Endothelial cell of umbilical vein (primary cell): Measurements from ENCODE around the gene FAM174B. TPM values are rescaled to one million over a fixed set of nuclear protein-coding genes. Genes with fewer than 3 reads are reported as not detected.

Source experiments
- BruUV-seq: library from RNA; stranded (reverse); fragments of 400-500 nt; replicated peaks from 2 replicates; lab custom pipeline; 2021; lab: Mats Ljungman, UMichigan
- CTCF ChIA-PET: fragments of 300-600, 350-600 bp; sonication (Branson Sonifier 250); formaldehyde crosslinking; loops from one replicate; lab custom pipeline; 2021; ENCODE audit warnings: antibody characterized with exemption, inconsistent platforms; lab: Charles Lee
- POLR2A ChIA-PET: fragments of 300-600, 350-600 bp; sonication (Branson Sonifier 250); formaldehyde crosslinking; loops from one replicate; lab custom pipeline; 2021; ENCODE audit warnings: antibody characterized with exemption, inconsistent platforms; lab: Charles Lee
- DNase-seq: peaks from one replicate; pipeline ENCODE4 v3.0.0-alpha.2; 2011; ENCODE audit warnings: low read depth, low spot score
- FAIRE-seq: peaks from 2 replicates; lab custom pipeline; 2011; peaks lifted over from hg19 to GRCh38; lab: Jason Lieb, UNC
- H2AFZ ChIP-seq: 2 replicates; pipeline ENCODE4 v1.6.0; 2012; ENCODE audit warnings: low read depth, low read length, control low read depth, inconsistent platforms
- H3K27ac ChIP-seq: 2 replicates; pipeline ENCODE4 v1.5.1; 2011; ENCODE audit warnings: low read depth, mild to moderate bottlenecking, control low read depth, low read length, moderate library complexity; ENCODE audit not compliant: insufficient read depth
- H3K27me3 ChIP-seq, 2 experiments: 2 replicates each; pipeline versions ENCODE4 v1.6.0 to v1.6.1; 2011; ENCODE audit warnings: low read length in 2 of 2, mixed read lengths in 1 of 2; ENCODE audit not compliant: control insufficient read depth in 2 of 2, insufficient read depth in 2 of 2
- H3K36me3 ChIP-seq, 2 experiments: 2 replicates in 1 of 2; 3 replicates in 1 of 2; pipeline ENCODE4 v1.5.1; 2011; ENCODE audit warnings: low read length in 2 of 2, mild to moderate bottlenecking in 1 of 2, moderate library complexity in 1 of 2; ENCODE audit not compliant: control insufficient read depth in 2 of 2, insufficient read depth in 2 of 2; ENCODE audit errors: extremely low read depth in 1 of 2
- H3K4me1 ChIP-seq: 3 replicates; pipeline ENCODE4 v1.5.1; 2011; ENCODE audit warnings: mild to moderate bottlenecking, low read length; ENCODE audit not compliant: control insufficient read depth, insufficient read depth; ENCODE audit errors: extremely low read depth
- H3K4me2 ChIP-seq: 2 replicates; pipeline ENCODE4 v1.6.1; 2011; ENCODE audit warnings: low read length, control low read depth, mixed read lengths; ENCODE audit not compliant: insufficient read depth
- H3K4me3 ChIP-seq, 3 experiments: fragments of 200-600 bp in 1 of 3; sonication (generic), shearing (Covaris generic) in 1 of 3; replicated peaks in 1 of 3; 2 replicates each; pipeline ENCODE4 v1.5.1; 2011 to 2016; ENCODE audit warnings: control low read depth in 3 of 3, low read length in 3 of 3, mild to moderate bottlenecking in 2 of 3, inconsistent platforms in 1 of 3, low read depth in 1 of 3, moderate library complexity in 1 of 3; ENCODE audit not compliant: insufficient read depth in 1 of 3
- H3K79me2 ChIP-seq: 2 replicates; pipeline ENCODE4 v1.6.0; 2012; ENCODE audit warnings: low read length, inconsistent platforms; ENCODE audit not compliant: control insufficient read depth, insufficient read depth
- H3K9ac ChIP-seq: replicated peaks from 2 replicates; pipeline ENCODE3; 2011; ENCODE audit warnings: low read length, control low read depth; ENCODE audit not compliant: insufficient read depth; ENCODE audit errors: extremely low read depth
- H3K9me1 ChIP-seq: replicated peaks from 3 replicates; pipeline ENCODE4 v1.6.0; 2011; ENCODE audit warnings: mild to moderate bottlenecking, low read length; ENCODE audit not compliant: control insufficient read depth, insufficient read depth; ENCODE audit errors: extremely low read depth
- H3K9me3 ChIP-seq: replicated peaks from 2 replicates; pipeline ENCODE4 v1.5.1; 2012; ENCODE audit warnings: low read length, inconsistent platforms; ENCODE audit not compliant: control insufficient read depth, insufficient read depth
- H4K20me1 ChIP-seq: replicated peaks from 2 replicates; pipeline ENCODE3; 2011; ENCODE audit warnings: mild to moderate bottlenecking, low read length; ENCODE audit not compliant: control insufficient read depth, insufficient read depth; ENCODE audit errors: extremely low read depth
- EZH2 ChIP-seq: IDR thresholded peaks from 2 replicates; pipeline ENCODE4 v1.6.1; 2012; ENCODE audit warnings: borderline replicate concordance, low read depth, mild to moderate bottlenecking, moderate library complexity, low read length, inconsistent platforms; ENCODE audit not compliant: severe bottlenecking
- FOS ChIP-seq: IDR thresholded peaks from 2 replicates; pipeline ENCODE4 v1.6.1; 2011; ENCODE audit warnings: mild to moderate bottlenecking, low read length, moderate library complexity, borderline replicate concordance; ENCODE audit not compliant: insufficient read depth
- GATA2 ChIP-seq: IDR thresholded peaks from 2 replicates; pipeline ENCODE4 v1.7.0; 2011; ENCODE audit warnings: low read depth, mild to moderate bottlenecking, moderate library complexity, mixed read lengths, low read length; ENCODE audit not compliant: insufficient read length, insufficient read depth
- JUN ChIP-seq: IDR thresholded peaks from 2 replicates; pipeline ENCODE4 v1.6.1; 2011; ENCODE audit warnings: borderline replicate concordance, low read depth; ENCODE audit not compliant: insufficient read length, insufficient read depth
- MYC ChIP-seq: IDR thresholded peaks from one replicate; pipeline ENCODE4 v1.6.1; 2011; ENCODE audit warnings: mild to moderate bottlenecking, low read depth, low read length
- POLR2A ChIP-seq: IDR thresholded peaks from 2 replicates; pipeline ENCODE4 v1.6.1; 2012; ENCODE audit warnings: low read depth, mild to moderate bottlenecking, control low read depth, low read length
- POLR2AphosphoS5 ChIP-seq: IDR thresholded peaks from 2 replicates; pipeline ENCODE4 v1.6.1; 2012; ENCODE audit warnings: low read depth, mild to moderate bottlenecking, control low read depth, low read length, moderate library complexity; ENCODE audit not compliant: insufficient read depth
- dilution Hi-C: fragments of 300-500 bp; cut with MboI; formaldehyde crosslinking; loops from one replicate; pipeline ENCODE4 v1.15.0; 2019; ENCODE audit warnings: low sequenced_read_pairs; ENCODE audit not compliant: extremely low pct_ligation_motif_present
- intact Hi-C: fragments of 100-400 bp; cut with micrococcal nuclease; formaldehyde crosslinking; loops from one replicate; pipeline ENCODE4 v1.10.0; 2022
- polyA plus RNA-seq, 4 experiments: library from polyadenylated mRNA; depleted of rRNA in 3 of 4; stranded (reverse) in 3 of 4; unstranded in 1 of 4; fragments of >200 nt; gene quantifications; 2 replicates each; pipeline versions ENCODE4 v1.2.1 to v1.2.3, GENCODE V29; 2011 to 2012; ENCODE audit warnings: missing spikeins in 1 of 4
- total RNA-seq: library from RNA; stranded (reverse); gene quantifications from 2 replicates; pipeline ENCODE4 v1.2.3, GENCODE V29; 2021
- TF ChIP-seq, protein P1 (sequence below), 2 donors: IDR thresholded peaks; 1 replicate in 1 of 2; 2 replicates in 1 of 2; pipeline ENCODE4 v1.5.1; 2011; ENCODE audit warnings: low read length in 2 of 2, mild to moderate bottlenecking in 2 of 2, moderate library complexity in 2 of 2, control low read depth in 1 of 2, inconsistent platforms in 1 of 2, low read depth in 1 of 2; ENCODE audit not compliant: insufficient read depth in 1 of 2; ENCODE audit errors: extremely low read depth in 1 of 2
- TF ChIP-seq, protein P2 (sequence below): IDR thresholded peaks from 2 replicates; pipeline ENCODE4 v1.6.1; 2011; ENCODE audit not compliant: insufficient read depth, insufficient read length

Gene FAM174B
- total and polyA plus RNA-seq, 2 donors (not counting 3 experiments of a cell fraction or from before 2014, with no cell fraction given): 25.9 to 30.2 TPM

DNA sequence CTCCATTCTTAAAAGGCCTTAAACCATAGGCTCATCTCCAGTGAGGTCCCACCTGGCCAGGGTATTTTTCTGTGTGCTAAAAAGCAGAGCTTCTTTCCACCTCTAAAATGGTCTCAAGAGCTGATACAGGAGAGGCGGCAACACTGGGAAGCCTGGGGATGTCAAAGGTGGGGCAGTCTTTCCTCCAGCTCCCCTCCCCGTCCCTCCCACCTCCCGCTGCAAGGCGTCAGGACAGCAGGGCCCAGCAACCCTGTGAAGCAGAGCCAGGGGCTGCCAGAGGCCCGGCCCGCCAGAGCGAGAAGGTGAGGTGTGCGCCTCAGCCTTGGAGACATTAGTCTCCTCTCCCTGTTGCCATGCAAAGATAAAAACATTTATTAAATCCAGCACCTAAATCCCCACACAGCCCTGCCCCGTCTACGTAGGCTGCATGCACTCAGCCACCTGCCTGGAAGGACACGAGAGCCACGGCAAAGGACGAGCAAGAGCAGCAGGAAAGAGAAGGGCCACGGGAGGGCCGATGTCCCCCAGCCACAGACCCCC, 75.6 kb downstream of the FAM174B start:
- intact Hi-C loops (no loop called here), dilution Hi-C loops (no loop called here)
- H3K27me3 ChIP-seq: peaks cover 0 to 3% of the 10 kb centered on the region in 2 experiments
- no peak overlapping the region for H2AFZ ChIP-seq
- BruUV-seq: no TSS peak
- no peak overlapping the region for H3K27ac ChIP-seq
- FAIRE-seq (no peak), DNase-seq (no peak)
- CTCF ChIA-PET: no interaction called here
- no peaks in the 10 kb centered on the region for H3K9me1 ChIP-seq
- no peak overlapping the region for H3K4me3 ChIP-seq
- no peaks in the 10 kb centered on the region for H3K36me3 ChIP-seq
- H3K9me3 ChIP-seq: no peaks in the 10 kb centered on the region
- POLR2A ChIA-PET: no interaction called here
- no peak overlapping the region for H3K9ac ChIP-seq
- H3K4me1 ChIP-seq: no peaks in the 10 kb centered on the region
- no peaks in the 10 kb centered on the region for H4K20me1 ChIP-seq
- no peaks in the 10 kb centered on the region for H3K79me2 ChIP-seq
- H3K4me2 ChIP-seq: no peak overlapping the region
- no peak for TF ChIP-seq JUN
- no peak for TF ChIP-seq MYC
- TF ChIP-seq FOS: no peak
- TF ChIP-seq, protein P1, sequence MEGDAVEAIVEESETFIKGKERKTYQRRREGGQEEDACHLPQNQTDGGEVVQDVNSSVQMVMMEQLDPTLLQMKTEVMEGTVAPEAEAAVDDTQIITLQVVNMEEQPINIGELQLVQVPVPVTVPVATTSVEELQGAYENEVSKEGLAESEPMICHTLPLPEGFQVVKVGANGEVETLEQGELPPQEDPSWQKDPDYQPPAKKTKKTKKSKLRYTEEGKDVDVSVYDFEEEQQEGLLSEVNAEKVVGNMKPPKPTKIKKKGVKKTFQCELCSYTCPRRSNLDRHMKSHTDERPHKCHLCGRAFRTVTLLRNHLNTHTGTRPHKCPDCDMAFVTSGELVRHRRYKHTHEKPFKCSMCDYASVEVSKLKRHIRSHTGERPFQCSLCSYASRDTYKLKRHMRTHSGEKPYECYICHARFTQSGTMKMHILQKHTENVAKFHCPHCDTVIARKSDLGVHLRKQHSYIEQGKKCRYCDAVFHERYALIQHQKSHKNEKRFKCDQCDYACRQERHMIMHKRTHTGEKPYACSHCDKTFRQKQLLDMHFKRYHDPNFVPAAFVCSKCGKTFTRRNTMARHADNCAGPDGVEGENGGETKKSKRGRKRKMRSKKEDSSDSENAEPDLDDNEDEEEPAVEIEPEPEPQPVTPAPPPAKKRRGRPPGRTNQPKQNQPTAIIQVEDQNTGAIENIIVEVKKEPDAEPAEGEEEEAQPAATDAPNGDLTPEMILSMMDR (IDR thresholded peaks at IDR 0.05; ENCODE audit: extremely low read depth in 1 of 2, insufficient read depth in 1 of 2, low read depth in 1 of 2, low read length in 2 of 2): no peak
- no peak for TF ChIP-seq POLR2AphosphoS5

DNA sequence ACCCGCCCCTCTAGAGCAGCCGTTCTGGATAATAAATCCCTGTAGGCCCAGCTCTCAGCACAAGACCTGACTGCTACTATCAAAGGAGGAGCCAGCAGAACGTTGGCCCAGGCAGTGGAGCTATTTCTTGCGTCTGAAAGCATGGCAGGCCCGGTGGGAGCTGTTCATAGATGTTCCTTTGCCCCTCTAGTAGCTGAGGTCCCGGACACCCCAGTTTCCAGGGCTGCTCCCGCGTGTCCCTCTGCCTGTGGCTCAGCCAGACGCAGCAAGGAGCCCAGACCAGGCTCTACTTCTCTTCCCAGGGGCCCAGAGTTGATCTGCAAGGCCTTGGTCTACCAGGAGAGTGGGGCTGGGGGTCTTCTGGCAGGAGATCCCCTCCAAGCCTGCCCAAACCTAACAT, 76.1 kb downstream of the FAM174B start:
- ChIA-PET CTCF (no interaction called here), POLR2A (no interaction called here)
- Histone ChIP-seq H4K20me1 (no peaks in the 10 kb centered on the region), H3K27ac (no peak overlapping the region), H3K9ac (no peak overlapping the region), H2AFZ (no peak overlapping the region), H3K36me3 (no peaks in the 10 kb centered on the region), H3K27me3 (peaks cover 0 to 3% of the 10 kb centered on the region in 2 experiments), H3K9me3 (no peaks in the 10 kb centered on the region), H3K4me2 (no peak overlapping the region), H3K4me3 (no peak overlapping the region), H3K79me2 (no peaks in the 10 kb centered on the region), H3K4me1 (no peaks in the 10 kb centered on the region), H3K9me1 (no peaks in the 10 kb centered on the region)
- no peak for DNase-seq
- dilution Hi-C loops (no loop called here), intact Hi-C loops (no loop called here)
- no TSS peak for BruUV-seq
- TF ChIP-seq JUN (no peak), MYC (no peak), GATA2 (no peak), POLR2AphosphoS5 (no peak), EZH2 (no peak), FOS (no peak), POLR2A (no peak)
- TF ChIP-seq, protein P1 (IDR thresholded peaks at IDR 0.05; ENCODE audit: extremely low read depth in 1 of 2, insufficient read depth in 1 of 2, low read depth in 1 of 2, low read length in 2 of 2): no peak
- TF ChIP-seq, protein P2, sequence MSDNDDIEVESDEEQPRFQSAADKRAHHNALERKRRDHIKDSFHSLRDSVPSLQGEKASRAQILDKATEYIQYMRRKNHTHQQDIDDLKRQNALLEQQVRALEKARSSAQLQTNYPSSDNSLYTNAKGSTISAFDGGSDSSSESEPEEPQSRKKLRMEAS: no peak
- no peak for FAIRE-seq
